Thymus (tissue), 11 donors: Measurements from ENCODE around the gene XAB2. TPM values are rescaled to one million over a fixed set of nuclear protein-coding genes. Genes with fewer than 3 reads are reported as not detected.
"Not testable (repeated sequence)": the region's sequence is repeated elsewhere in the genome, so short reads cannot be mapped to it uniquely, and the experiment has no call there.

Source experiments
- DNase-seq, 9 donors: peaks; one replicate each; pipeline ENCODE4 v3.0.0-alpha.2; 2013; ENCODE audit warnings: low spot score in 9 of 9, low read depth in 6 of 9, missing footprints in 1 of 9
- H3K27ac ChIP-seq, 2 donors: one replicate each; pipeline ENCODE4 v1.5.1; 2013; ENCODE audit warnings: control low read depth in 1 of 2, low read depth in 1 of 2, low read length in 1 of 2, mild to moderate bottlenecking in 1 of 2, moderate library complexity in 1 of 2
- H3K27me3 ChIP-seq, 2 donors: one replicate each; pipeline ENCODE4 v1.5.1; 2013; ENCODE audit warnings: low read length in 1 of 2; ENCODE audit not compliant: control insufficient read depth in 2 of 2, insufficient read depth in 1 of 2
- H3K36me3 ChIP-seq, 2 donors: one replicate each; pipeline ENCODE4 v1.5.1; 2013; ENCODE audit warnings: low read length in 1 of 2, mild to moderate bottlenecking in 1 of 2, moderate library complexity in 1 of 2; ENCODE audit not compliant: control insufficient read depth in 2 of 2, insufficient read depth in 2 of 2
- H3K4me1 ChIP-seq, 2 donors: one replicate each; pipeline ENCODE4 v1.5.1; 2013; ENCODE audit warnings: low read length in 2 of 2; ENCODE audit not compliant: control insufficient read depth in 2 of 2, insufficient read depth in 2 of 2
- H3K4me3 ChIP-seq, 2 donors: one replicate each; pipeline ENCODE4 v1.5.1; 2013; ENCODE audit warnings: low read length in 2 of 2, control low read depth in 1 of 2, mild to moderate bottlenecking in 1 of 2
- H3K9me3 ChIP-seq, 2 donors: one replicate each; pipeline ENCODE4 v1.5.1; 2013; ENCODE audit warnings: low read length in 1 of 2, mild to moderate bottlenecking in 1 of 2; ENCODE audit not compliant: control insufficient read depth in 2 of 2, insufficient read depth in 1 of 2
- WGBS: extraction: QIAGEN DNeasy Blood & Tissue Kit; methylation state at CpG from one replicate; pipeline ENCODE4 v1.1.7; 2013; 5-methylcytosine and 5-hydroxymethylcytosine counted together
- polyA plus RNA-seq: library from polyadenylated mRNA; stranded (reverse); fragments of 200-250 nt; gene quantifications from one replicate; pipeline ENCODE4 v1.2.3, GENCODE V29; 2013
- total RNA-seq: library from RNA; stranded (reverse); fragments of 120-200 nt; gene quantifications from one replicate; pipeline ENCODE4 v1.2.4, GENCODE V29; 2013
- donor health status: healthy.

The XAB2 gene
- total and polyA plus RNA-seq, 2 donors, result 29.2 to 60.6 TPM

- WGBS, result 88% methylated on average over 6 of the region's 6 CpGs
- Histone ChIP-seq H3K27ac (no peak overlapping the region), H3K4me1 (no peaks in the 10 kb centered on the region), H3K4me3 (no peak overlapping the region), H3K27me3 (peaks cover 0 to 5% of the 10 kb centered on the region in 2 donors), H3K36me3 (no peaks in the 10 kb centered on the region), H3K9me3 (no peaks in the 10 kb centered on the region)
- no peak for DNase-seq
These were observed 50.2 kb downstream of the XAB2 start for GRCh38 chr19:7579182-7579581.

- Histone ChIP-seq H3K27me3 (peaks cover 0 to 4% of the 10 kb centered on the region in 2 donors), H3K36me3 (no peaks in the 10 kb centered on the region), H3K9me3 (no peaks in the 10 kb centered on the region), H3K4me3 (no peak overlapping the region), H3K4me1 (no peaks in the 10 kb centered on the region), H3K27ac (no peak overlapping the region)
- no peak for DNase-seq
- WGBS, result 76% methylated on average over 6 of the region's 6 CpGs
These were observed 51.2 kb downstream of the XAB2 start for GRCh38 chr19:7578127-7578526.

GRCh38 chr19:7577422-7577821 lies 51.9 kb downstream of the XAB2 start:
- not testable (repeated sequence) for H3K27ac ChIP-seq, H3K9me3 ChIP-seq, H3K4me1 ChIP-seq, H3K36me3 ChIP-seq, H3K27me3 ChIP-seq, H3K4me3 ChIP-seq, DNase-seq
- 100% methylated on average over 1 of the region's 1 CpG for WGBS

- no peak for DNase-seq
- Histone ChIP-seq H3K9me3 (no peaks in the 10 kb centered on the region), H3K27me3 (peaks cover 0 to 2% of the 10 kb centered on the region in 2 donors), H3K4me1 (no peaks in the 10 kb centered on the region), H3K36me3 (no peaks in the 10 kb centered on the region), H3K4me3 (no peak overlapping the region), H3K27ac (no peak overlapping the region)
- WGBS, result 80% methylated on average over 9 of the region's 9 CpGs
These were observed 53.8 kb downstream of the XAB2 start for GRCh38 chr19:7575434-7576040.

GRCh38 chr19:7570761-7571160 lies 58.6 kb downstream of the XAB2 start:
- H3K9me3 ChIP-seq, result no peaks in the 10 kb centered on the region
- H3K27me3 ChIP-seq, result no peaks in the 10 kb centered on the region
- no peak overlapping the region for H3K4me3 ChIP-seq
- no peaks in the 10 kb centered on the region for H3K36me3 ChIP-seq
- WGBS, result 90% methylated on average over 5 of the region's 5 CpGs
- no peak for DNase-seq
- H3K4me1 ChIP-seq, result no peaks in the 10 kb centered on the region
- no peak overlapping the region for H3K27ac ChIP-seq

Other genes with a start within 250 kb of the XAB2 start
- 3.3 TPM for gene PEX11G, start 140.5 kb downstream of the XAB2 start, total RNA-seq
- gene PEX11G, start 140.5 kb downstream of the XAB2 start, polyA plus RNA-seq, result 4.8 TPM
- 7.1 TPM for gene ZNF358, start 113.4 kb downstream of the XAB2 start, total RNA-seq
- 23.5 TPM for gene ZNF358, start 113.4 kb downstream of the XAB2 start, polyA plus RNA-seq
- gene MCOLN1, start 106.9 kb downstream of the XAB2 start, total RNA-seq, result 2.8 TPM
- 41.0 TPM for gene MCOLN1, start 106.9 kb downstream of the XAB2 start, polyA plus RNA-seq
- gene PNPLA6, start 93.8 kb downstream of the XAB2 start, total RNA-seq, result 17.3 TPM
- 75.3 TPM for gene PNPLA6, start 93.8 kb downstream of the XAB2 start, polyA plus RNA-seq
- 1.3 TPM for gene CAMSAP3, start 33.7 kb downstream of the XAB2 start, total RNA-seq
- 2.5 TPM for gene CAMSAP3, start 33.7 kb downstream of the XAB2 start, polyA plus RNA-seq
- gene PET100, start 248 bp upstream of the XAB2 start, total RNA-seq, result 143 TPM
- 216 TPM for gene PET100, start 248 bp upstream of the XAB2 start, polyA plus RNA-seq
- gene PCP2, start 4.2 kb upstream of the XAB2 start, total RNA-seq, result 1.9 TPM
- gene PCP2, start 4.2 kb upstream of the XAB2 start, polyA plus RNA-seq, result 9.4 TPM
- 45.3 TPM for gene STXBP2, start 7.6 kb upstream of the XAB2 start, total RNA-seq
- 140 TPM for gene STXBP2, start 7.6 kb upstream of the XAB2 start, polyA plus RNA-seq
- gene RETN, start 39.5 kb upstream of the XAB2 start, total RNA-seq, result 9.5 TPM
- gene RETN, start 39.5 kb upstream of the XAB2 start, polyA plus RNA-seq, result 33.1 TPM
- 0.28 TPM for gene MCEMP1, start 47.5 kb upstream of the XAB2 start, total RNA-seq
- gene MCEMP1, start 47.5 kb upstream of the XAB2 start, polyA plus RNA-seq, result 1.6 TPM
- gene TRAPPC5, start 51.3 kb upstream of the XAB2 start, total RNA-seq, result 108 TPM
- gene TRAPPC5, start 51.3 kb upstream of the XAB2 start, polyA plus RNA-seq, result 59.5 TPM
- gene FCER2, start 72.6 kb upstream of the XAB2 start, total RNA-seq, result 3.1 TPM
- 14.4 TPM for gene FCER2, start 72.6 kb upstream of the XAB2 start, polyA plus RNA-seq
- 0.52 TPM for gene CLEC4G, start 102.6 kb upstream of the XAB2 start, total RNA-seq
- gene CLEC4G, start 102.6 kb upstream of the XAB2 start, polyA plus RNA-seq, result 3.2 TPM
- gene CD209, start 118.0 kb upstream of the XAB2 start, total RNA-seq, result 3.4 TPM
- 8.5 TPM for gene CD209, start 118.0 kb upstream of the XAB2 start, polyA plus RNA-seq
- 0.19 TPM for gene CLEC4M, start 133.7 kb upstream of the XAB2 start, total RNA-seq
- 0.50 TPM for gene CLEC4M, start 133.7 kb upstream of the XAB2 start, polyA plus RNA-seq
- gene EVI5L, start 200.7 kb upstream of the XAB2 start, total RNA-seq, result 4.9 TPM
- 7.6 TPM for gene EVI5L, start 200.7 kb upstream of the XAB2 start, polyA plus RNA-seq
- 0.09 TPM for gene PRR36, start 244.8 kb upstream of the XAB2 start, total RNA-seq
- gene PRR36, start 244.8 kb upstream of the XAB2 start, polyA plus RNA-seq, result 0.16 TPM